ENCODE results near the gene PGBD2.

- TF ChIP-seq CTCF (IDR thresholded peaks at IDR 0.05) (no peak), POLR2A (IDR thresholded peaks at IDR 0.05) (no peak)
These were observed 46.0 kb upstream of the PGBD2 start for GRCh38 chr1:248860007-248860406.
